IMR-90 (cell line): ENCODE data around the gene KCNMB1. TPM values are rescaled to one million over a fixed set of nuclear protein-coding genes. Genes with fewer than 3 reads are reported as not detected.

Source experiments
- ATAC-seq: fragments of 200-7000 bp; cut with Tn5 transposase; 2 replicates; pipeline ENCODE4 v1.9.1; 2020; ENCODE audit warnings: low read depth, mild to moderate bottlenecking, moderate library complexity
- BruUV-seq: library from RNA; stranded (reverse); fragments of 400-500 nt; replicated peaks from 2 replicates; lab custom pipeline; 2021; lab: Mats Ljungman, UMichigan
- CTCF ChIA-PET: fragments of 300-600 bp; formaldehyde crosslinking; extraction: SDS; loops from one replicate; lab custom pipeline; 2021; ENCODE audit warnings: antibody characterized with exemption; lab: Yijun Ruan, JAX
- POLR2A ChIA-PET: fragments of 300-600 bp; sonication (Branson Sonifier 250); formaldehyde crosslinking; loops from one replicate; lab custom pipeline; 2022; ENCODE audit warnings: antibody characterized with exemption; ENCODE audit not compliant: unreplicated experiment; lab: Charles Lee
- DNase-seq: peaks from one replicate; pipeline ENCODE4 v3.0.0; 2013
- H2AFZ ChIP-seq: replicated peaks from 2 replicates; pipeline ENCODE3; 2013; ENCODE audit warnings: low read length, mild to moderate bottlenecking; ENCODE audit not compliant: poor library complexity
- H2AK5ac ChIP-seq: 2 replicates; pipeline ENCODE4 v1.6.1; 2013; ENCODE audit warnings: low read depth, low read length, inconsistent platforms
- H2AK9ac ChIP-seq: replicated peaks from 2 replicates; pipeline ENCODE3; 2013; ENCODE audit warnings: mild to moderate bottlenecking, low read depth, low read length, moderate library complexity; ENCODE audit not compliant: poor library complexity
- H2BK120ac ChIP-seq: 2 replicates; pipeline ENCODE4 v1.6.1; 2013; ENCODE audit warnings: low read depth, low read length, inconsistent platforms
- H2BK15ac ChIP-seq: 3 replicates; pipeline ENCODE4 v1.6.1; 2013; ENCODE audit warnings: low read depth, low read length, inconsistent platforms
- H2BK20ac ChIP-seq: 2 replicates; pipeline ENCODE4 v1.6.1; 2013; ENCODE audit warnings: low read depth, mild to moderate bottlenecking, inconsistent platforms, low read length, moderate library complexity
- H2BK5ac ChIP-seq: 2 replicates; pipeline ENCODE4 v1.6.1; 2013; ENCODE audit warnings: mild to moderate bottlenecking, low read depth, low read length, inconsistent platforms; ENCODE audit not compliant: poor library complexity, severe bottlenecking
- H3K14ac ChIP-seq: replicated peaks from 2 replicates; pipeline ENCODE4 v1.6.1; 2013; ENCODE audit warnings: low read depth, low read length, inconsistent platforms
- H3K18ac ChIP-seq: 2 replicates; pipeline ENCODE4 v1.6.1; 2013; ENCODE audit warnings: low read depth, low read length, control low read depth
- H3K23ac ChIP-seq: 2 replicates; pipeline ENCODE4 v1.6.1; 2013; ENCODE audit warnings: low read depth, low read length, inconsistent platforms
- H3K27ac ChIP-seq: 2 replicates; pipeline ENCODE4 v1.5.1; 2013; ENCODE audit warnings: mild to moderate bottlenecking, control low read depth, low read length; ENCODE audit not compliant: insufficient read depth
- H3K27me3 ChIP-seq: 2 replicates; pipeline ENCODE4 v1.6.1; 2013; ENCODE audit warnings: low read length; ENCODE audit not compliant: control insufficient read depth, insufficient read depth
- H3K36me3 ChIP-seq: 2 replicates; pipeline ENCODE4 v1.6.1; 2013; ENCODE audit warnings: low read length, mixed read lengths; ENCODE audit not compliant: control insufficient read depth, insufficient read depth
- H3K4ac ChIP-seq: 2 replicates; pipeline ENCODE4 v1.6.1; 2013; ENCODE audit warnings: low read depth, low read length, inconsistent platforms
- H3K4me1 ChIP-seq: 2 replicates; pipeline ENCODE4 v1.6.1; 2013; ENCODE audit warnings: low read length, mixed read lengths; ENCODE audit not compliant: control insufficient read depth, insufficient read depth
- H3K4me2 ChIP-seq: 2 replicates; pipeline ENCODE4 v1.6.1; 2013; ENCODE audit warnings: low read depth, mild to moderate bottlenecking, control low read depth, low read length, moderate library complexity
- H3K4me3 ChIP-seq: 2 replicates; pipeline ENCODE4 v1.5.1; 2013; ENCODE audit warnings: low read depth, mild to moderate bottlenecking, control low read depth, low read length, moderate library complexity; ENCODE audit not compliant: insufficient read depth
- H3K56ac ChIP-seq: 2 replicates; pipeline ENCODE4 v1.6.1; 2013; ENCODE audit warnings: low read length, inconsistent platforms; ENCODE audit not compliant: insufficient read depth; ENCODE audit errors: extremely low read depth
- H3K79me1 ChIP-seq, 2 experiments: 2 replicates each; pipeline ENCODE4 v1.6.1; 2013; ENCODE audit warnings: low read length in 2 of 2, inconsistent platforms in 1 of 2, low read depth in 1 of 2
- H3K9ac ChIP-seq: 2 replicates; pipeline ENCODE4 v1.6.1; 2013; ENCODE audit warnings: low read depth, low read length, control low read depth
- H3K9me1 ChIP-seq: 2 replicates; pipeline ENCODE4 v1.6.1; 2013; ENCODE audit warnings: low read length, inconsistent platforms; ENCODE audit not compliant: insufficient read depth
- H3K9me3 ChIP-seq: 2 replicates; pipeline ENCODE4 v1.6.1; 2013; ENCODE audit warnings: low read length; ENCODE audit not compliant: control insufficient read depth, insufficient read depth
- H4K20me1 ChIP-seq: 2 replicates; pipeline ENCODE4 v1.6.1; 2013; ENCODE audit warnings: low read length, inconsistent platforms; ENCODE audit not compliant: insufficient read depth
- H4K5ac ChIP-seq: 2 replicates; pipeline ENCODE4 v1.6.1; 2013; ENCODE audit warnings: mild to moderate bottlenecking, low read depth, low read length, control low read depth
- H4K8ac ChIP-seq, 2 experiments: 2 replicates each; pipeline ENCODE4 v1.6.1; 2013; ENCODE audit warnings: low read depth in 2 of 2, low read length in 2 of 2, control low read depth in 1 of 2, inconsistent platforms in 1 of 2
- H4K91ac ChIP-seq: 2 replicates; pipeline ENCODE4 v1.6.1; 2013; ENCODE audit warnings: low read depth, low read length, inconsistent platforms; ENCODE audit not compliant: insufficient read depth
- MAFK ChIP-seq: IDR thresholded peaks from 2 replicates; pipeline ENCODE4 v1.6.1; 2012; ENCODE audit warnings: low read depth, low read length, improper control_type of control experiment
- MAZ ChIP-seq: IDR thresholded peaks from 2 replicates; pipeline ENCODE4 v1.6.1; 2012; ENCODE audit warnings: low read depth, mild to moderate bottlenecking, low read length, improper control_type of control experiment, moderate library complexity, borderline replicate concordance
- MXI1 ChIP-seq: IDR thresholded peaks from 2 replicates; pipeline ENCODE4 v1.6.1; 2012; ENCODE audit warnings: low read depth, mild to moderate bottlenecking, low read length, moderate library complexity, borderline replicate concordance
- POLR2A ChIP-seq: IDR thresholded peaks from 2 replicates; pipeline ENCODE4 v1.6.1; 2012; ENCODE audit warnings: mild to moderate bottlenecking, low read depth, low read length
- RCOR1 ChIP-seq: IDR thresholded peaks from 2 replicates; pipeline ENCODE4 v1.6.1; 2012; ENCODE audit warnings: mild to moderate bottlenecking, low read length, improper control_type of control experiment; ENCODE audit not compliant: insufficient replicate concordance
- WGBS, 2 experiments: methylation state at CpG; one replicate each; pipeline versions ENCODE4 v1.1.5 to v1.1.7; 2013; ENCODE audit warnings: missing lambda C conversion rate in 2 of 2; ENCODE audit not compliant: insufficient read length in 1 of 2; ENCODE audit errors: extremely low coverage in 2 of 2; 5-methylcytosine and 5-hydroxymethylcytosine counted together
- dilution Hi-C: fragments of 300-500 bp; cut with HindIII; formaldehyde crosslinking; loops from one replicate; pipeline ENCODE4 v1.14.3; 2018; ENCODE audit warnings: low sequenced_read_pairs; ENCODE audit not compliant: unreplicated experiment
- in situ Hi-C: fragments of 300-500 bp; cut with MboI; formaldehyde crosslinking; loops from 3 replicates; pipeline ENCODE4 v1.14.3; 2019; ENCODE audit warnings: low sequenced_read_pairs, inconsistent platforms, mixed read lengths
- intact Hi-C: fragments of 100-400 bp; cut with micrococcal nuclease; formaldehyde crosslinking; loops from 2 replicates; pipeline ENCODE4 v1.10.0; 2022
- polyA plus RNA-seq, 3 experiments: library from polyadenylated mRNA; depleted of rRNA; stranded (reverse); fragments of >200 nt; gene quantifications; 2 replicates each; pipeline ENCODE4 v1.2.3, GENCODE V29; 2012; ENCODE audit warnings: low replicate concordance in 1 of 3
- total RNA-seq: library from RNA; depleted of rRNA; stranded (reverse); fragments of >200 nt; gene quantifications from 2 replicates; pipeline ENCODE4 v1.2.3, GENCODE V29; 2012
- TF ChIP-seq, protein P1 (sequence below): fragments of 150-350 bp; IDR thresholded peaks from 2 replicates; pipeline ENCODE4 v1.6.1; 2017; ENCODE audit warnings: mild to moderate bottlenecking, antibody characterized with exemption, low read length, low read depth

Gene KCNMB1
- total and polyA plus RNA-seq, 2 of the 4 experiments (the other 2 are of a cell fraction) = not detected

DNA sequence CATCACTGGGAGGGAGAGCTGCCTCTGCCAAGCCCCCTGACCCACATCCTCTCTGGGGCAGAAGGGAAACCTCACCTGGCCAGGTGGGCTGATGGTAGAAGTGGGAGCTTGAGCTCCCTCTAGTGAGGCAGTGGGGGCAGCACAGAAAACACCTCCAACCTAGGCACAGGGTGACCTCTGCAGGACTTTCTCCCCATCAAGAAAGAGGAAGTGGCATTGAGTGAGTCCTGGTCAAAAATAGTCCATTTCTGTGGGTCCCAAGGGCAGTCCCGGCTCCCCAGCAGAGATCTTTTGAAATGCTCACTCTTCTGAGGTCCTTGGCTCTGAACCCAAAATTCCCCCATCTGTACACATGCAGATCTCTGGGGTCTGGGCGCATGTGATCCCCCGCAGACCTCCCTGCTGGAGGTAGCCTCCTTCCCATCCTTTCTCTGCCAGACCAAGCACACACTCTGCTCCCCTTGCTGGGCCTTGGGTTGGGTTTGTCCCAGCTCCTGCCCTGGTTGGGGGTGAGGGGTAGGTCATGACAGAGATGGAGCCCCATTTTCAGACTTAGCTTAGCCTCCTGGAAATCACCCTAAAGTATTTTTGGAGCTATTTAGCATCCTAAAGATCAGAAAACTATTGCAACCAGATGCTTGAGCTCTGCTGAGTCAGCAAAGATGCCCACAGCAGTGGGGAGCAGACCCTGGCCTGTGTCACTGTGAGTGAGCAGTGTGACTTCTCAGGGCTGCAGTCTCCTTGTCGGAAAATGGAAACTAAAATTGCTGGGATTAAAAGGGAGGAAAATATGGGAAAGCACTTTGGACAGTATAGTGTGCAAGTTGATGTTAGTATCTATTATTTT, 50.0 kb downstream of the KCNMB1 start:
- TF ChIP-seq MXI1 = no peak
- TF ChIP-seq RCOR1 = no peak
- TF ChIP-seq POLR2A = no peak
- no peak for TF ChIP-seq MAZ
- TF ChIP-seq, protein P1, sequence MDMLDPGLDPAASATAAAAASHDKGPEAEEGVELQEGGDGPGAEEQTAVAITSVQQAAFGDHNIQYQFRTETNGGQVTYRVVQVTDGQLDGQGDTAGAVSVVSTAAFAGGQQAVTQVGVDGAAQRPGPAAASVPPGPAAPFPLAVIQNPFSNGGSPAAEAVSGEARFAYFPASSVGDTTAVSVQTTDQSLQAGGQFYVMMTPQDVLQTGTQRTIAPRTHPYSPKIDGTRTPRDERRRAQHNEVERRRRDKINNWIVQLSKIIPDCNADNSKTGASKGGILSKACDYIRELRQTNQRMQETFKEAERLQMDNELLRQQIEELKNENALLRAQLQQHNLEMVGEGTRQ = no peak
- TF ChIP-seq MAFK = peak; percentile 95
- no peak overlapping the region for H2AK9ac ChIP-seq
- no peak overlapping the region for H3K14ac ChIP-seq
- BruUV-seq = no TSS peak
- H3K4me1 ChIP-seq = no peaks in the 10 kb centered on the region
- H3K4me2 ChIP-seq = no peak overlapping the region
- 67% methylated on average over 1 of the region's 4 CpGs; no CpG with 5 or more reads in 1 of the 2 experiments for WGBS, 2 experiments
- no peak overlapping the region for H4K91ac ChIP-seq
- DNase-seq = no peak
- no peaks in the 10 kb centered on the region for H4K20me1 ChIP-seq
- no peak overlapping the region for H2BK5ac ChIP-seq
- H3K9ac ChIP-seq = no peak overlapping the region
- H2BK120ac ChIP-seq = no peak overlapping the region
- H2AK5ac ChIP-seq = no peak overlapping the region
- dilution Hi-C loops (no loop called here), intact Hi-C loops (no loop called here), in situ Hi-C loops (no loop called here)
- H3K4ac ChIP-seq = no peak overlapping the region
- no peak for ATAC-seq
- no peaks in the 10 kb centered on the region for H3K9me1 ChIP-seq
- no peaks in the 10 kb centered on the region for H3K79me1 ChIP-seq
- no peak overlapping the region for H4K5ac ChIP-seq
- H3K56ac ChIP-seq = no peak overlapping the region
- no peak overlapping the region for H3K27ac ChIP-seq
- no peak overlapping the region for H2BK20ac ChIP-seq
- no peaks in the 10 kb centered on the region for H3K9me3 ChIP-seq
- no peak overlapping the region for H2AFZ ChIP-seq
- H3K18ac ChIP-seq = no peak overlapping the region
- ChIA-PET POLR2A (no interaction called here), CTCF (no interaction called here)
- no peaks in the 10 kb centered on the region for H3K36me3 ChIP-seq
- H3K27me3 ChIP-seq = no peaks in the 10 kb centered on the region
- H4K8ac ChIP-seq = no peak overlapping the region
- H2BK15ac ChIP-seq = no peak overlapping the region
- no peak overlapping the region for H3K23ac ChIP-seq
- H3K4me3 ChIP-seq = no peak overlapping the region
